ENCODE data around the gene CNTNAP2. TPM values are rescaled to one million over a fixed set of nuclear protein-coding genes. Genes with fewer than 3 reads are reported as not detected.

The CNTNAP2 gene
- total RNA-seq, 1 experiment from 2014 or later, result 64.5 TPM

DNA sequence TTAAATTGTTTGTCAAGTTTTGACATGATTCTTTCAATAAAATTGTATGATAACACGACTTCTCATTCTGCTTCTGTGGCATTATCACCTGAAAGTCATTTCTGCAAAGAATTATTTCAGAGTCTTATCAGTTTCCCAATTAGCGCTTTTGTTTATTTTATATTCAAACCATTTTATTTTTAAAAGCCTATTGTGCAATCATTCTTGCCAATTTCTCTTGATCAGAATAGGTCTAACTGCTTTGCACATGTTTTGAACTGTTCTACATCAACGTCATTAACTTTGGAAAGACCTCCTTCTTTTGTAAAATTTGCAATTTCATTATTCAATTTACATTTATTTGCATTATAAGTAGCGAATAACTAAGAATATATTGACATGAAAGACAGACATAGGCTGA, 758.1 kb downstream of the CNTNAP2 start:
- H3T11ph ChIP-seq (ENCODE audit: low read length), result no peak overlapping the region
- peak overlapping the region in 2 of 3 experiments; percentile 22 to 82; a peak in 4 of 7 replicates for H3K27ac Mint-ChIP-seq
- no peak for DNase-seq
- peaks cover 3% of the 10 kb centered on the region; the same call in 1 of the 2 replicates for H3K4me1 ChIP-seq (ENCODE audit: insufficient read depth, low read length)
- no peak overlapping the region for H2BK20ac ChIP-seq (ENCODE audit: low read depth, low read length, poor library complexity, severe bottlenecking)
- H3K18ac ChIP-seq (ENCODE audit: insufficient read length, low read depth, low read length), result no peak overlapping the region
- H3K56ac ChIP-seq (ENCODE audit: insufficient read length, low read depth, low read length), result no peak overlapping the region
- peaks cover 0 to 1% of the 10 kb centered on the region in 2 experiments; a peak in 1 of 5 replicates for H3K9me3 Mint-ChIP-seq
- H3K9me3 ChIP-seq (ENCODE audit: control insufficient read depth, low read depth, low read length), result no peaks in the 10 kb centered on the region
- H4K91ac ChIP-seq (ENCODE audit: insufficient read length, low read depth, low read length), result no peak overlapping the region
- H2BK15ac ChIP-seq (ENCODE audit: low read depth, low read length), result no peak overlapping the region
- H3K14ac ChIP-seq (ENCODE audit: insufficient read depth, low read length), result no peak overlapping the region
- H3K79me2 ChIP-seq (ENCODE audit: insufficient read depth, low read length), result no peaks in the 10 kb centered on the region
- H3K4ac ChIP-seq (ENCODE audit: low read depth, low read length), result no peak overlapping the region
- no peak overlapping the region for H2BK12ac ChIP-seq (ENCODE audit: insufficient read length, low read depth, low read length)
- H3K79me1 ChIP-seq (ENCODE audit: insufficient read depth, low read depth, low read length, poor library complexity, severe bottlenecking), result no peaks in the 10 kb centered on the region
- H3K23ac ChIP-seq (ENCODE audit: insufficient read length, low read depth, low read length), result no peak overlapping the region
- H4K20me1 ChIP-seq (ENCODE audit: control insufficient read depth, insufficient read depth, insufficient read length), result no peaks in the 10 kb centered on the region
- no peak overlapping the region for H3K4me2 ChIP-seq (ENCODE audit: insufficient read depth, insufficient read length, low read length)
- H3K4me3 Mint-ChIP-seq, result no peak overlapping the region
- H4K5ac ChIP-seq (ENCODE audit: insufficient read length, low read depth, low read length), result no peak overlapping the region
- no peak overlapping the region for H2BK5ac ChIP-seq (ENCODE audit: insufficient read length, low read length)
- H3K27me3 ChIP-seq (ENCODE audit: insufficient read depth, low read length), result no peaks in the 10 kb centered on the region
- H2BK120ac ChIP-seq (ENCODE audit: low read depth, low read length, poor library complexity, severe bottlenecking), result no peak overlapping the region
- peaks cover 20 to 21% of the 10 kb centered on the region in 2 experiments for H3K4me1 Mint-ChIP-seq
- no peaks in the 10 kb centered on the region for H3K23me2 ChIP-seq (ENCODE audit: insufficient read length, low read depth, low read length, poor library complexity, severe bottlenecking)
- peaks cover 0 to 4% (median 0%) of the 10 kb centered on the region in 3 experiments; a peak in 1 of 7 replicates for H3K36me3 Mint-ChIP-seq (ENCODE audit: insufficient read depth in 1 of 3, low read depth in 3 of 3)
- H3K27me3 Mint-ChIP-seq (ENCODE audit: low read depth), result no peaks in the 10 kb centered on the region
- H2AFZ ChIP-seq (ENCODE audit: low read length), result no peak overlapping the region
- H3K9ac ChIP-seq (ENCODE audit: extremely low read depth, insufficient read length, low read length), result no peak overlapping the region
- H2AK5ac ChIP-seq (ENCODE audit: insufficient read length, low read length), result no peak overlapping the region
- no peak overlapping the region for H3K27ac ChIP-seq (ENCODE audit: insufficient read length, low read depth, low read length)
- H4K8ac ChIP-seq (replicated peaks; ENCODE audit: insufficient read length, low read depth, low read length), result no peak overlapping the region
- no CpG with 5 or more reads among the region's 4 CpGs for WGBS (ENCODE audit: extremely low coverage, insufficient read length, low lambda C conversion rate)
- TF ChIP-seq, protein P1, sequence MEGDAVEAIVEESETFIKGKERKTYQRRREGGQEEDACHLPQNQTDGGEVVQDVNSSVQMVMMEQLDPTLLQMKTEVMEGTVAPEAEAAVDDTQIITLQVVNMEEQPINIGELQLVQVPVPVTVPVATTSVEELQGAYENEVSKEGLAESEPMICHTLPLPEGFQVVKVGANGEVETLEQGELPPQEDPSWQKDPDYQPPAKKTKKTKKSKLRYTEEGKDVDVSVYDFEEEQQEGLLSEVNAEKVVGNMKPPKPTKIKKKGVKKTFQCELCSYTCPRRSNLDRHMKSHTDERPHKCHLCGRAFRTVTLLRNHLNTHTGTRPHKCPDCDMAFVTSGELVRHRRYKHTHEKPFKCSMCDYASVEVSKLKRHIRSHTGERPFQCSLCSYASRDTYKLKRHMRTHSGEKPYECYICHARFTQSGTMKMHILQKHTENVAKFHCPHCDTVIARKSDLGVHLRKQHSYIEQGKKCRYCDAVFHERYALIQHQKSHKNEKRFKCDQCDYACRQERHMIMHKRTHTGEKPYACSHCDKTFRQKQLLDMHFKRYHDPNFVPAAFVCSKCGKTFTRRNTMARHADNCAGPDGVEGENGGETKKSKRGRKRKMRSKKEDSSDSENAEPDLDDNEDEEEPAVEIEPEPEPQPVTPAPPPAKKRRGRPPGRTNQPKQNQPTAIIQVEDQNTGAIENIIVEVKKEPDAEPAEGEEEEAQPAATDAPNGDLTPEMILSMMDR (conservative IDR thresholded peaks at IDR 0.05), result no peak
